SK-N-DZ (cell line): ENCODE measurements around the gene PTPRR. TPM values are rescaled to one million over a fixed set of nuclear protein-coding genes. Genes with fewer than 3 reads are reported as not detected.

Experiments used
- DNase-seq: peaks from one replicate; pipeline ENCODE4 v3.0.0-alpha.2; 2015; ENCODE audit warnings: low spot score
- polyA plus RNA-seq, 2 experiments: library from polyadenylated mRNA; depleted of rRNA; stranded (reverse); fragments of >200 nt; gene quantifications; 2 replicates each; pipeline ENCODE4 v1.2.3, GENCODE V29; 2014

Gene PTPRR
- 2.2 and 2.6 TPM in 2 replicates for polyA plus RNA-seq (2014; cell fraction: cytosol; rRNA removed)
- 1.2 and 5.6 TPM in 2 replicates for polyA plus RNA-seq (2014; cell fraction: nucleus; rRNA removed)

DNA sequence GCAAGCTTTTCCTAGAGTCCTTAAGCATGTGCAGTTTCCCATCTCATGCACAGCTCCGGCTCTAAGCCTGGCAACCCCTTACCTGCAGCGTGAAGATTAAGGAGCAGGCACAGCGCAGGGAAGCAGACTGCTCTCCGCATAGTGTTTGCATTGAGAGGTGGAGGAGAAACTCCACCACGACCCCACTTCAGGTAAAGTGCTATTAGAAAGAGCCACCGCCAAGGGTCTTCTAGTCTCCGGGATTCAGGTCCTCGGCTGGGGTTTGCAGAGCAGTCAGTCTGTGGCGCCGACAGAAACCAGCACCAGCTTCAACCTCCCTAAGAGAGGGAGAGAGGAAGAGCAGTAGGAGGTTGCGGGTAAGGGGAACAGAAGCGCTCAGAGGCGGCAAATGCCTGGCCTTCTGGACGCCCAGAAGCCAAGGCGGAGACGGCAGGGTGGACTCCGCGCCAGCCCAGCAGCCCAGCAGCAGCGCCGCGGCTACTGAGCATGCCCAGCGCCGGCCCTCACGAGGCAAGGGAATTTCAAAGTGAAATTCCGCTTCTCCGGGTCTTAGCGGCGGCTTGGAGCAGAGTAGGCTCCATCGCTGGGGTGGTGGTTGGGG is at the start of gene PTPRR:
Gene PTPRR (minus strand): TSS at position 488 of the 601 bp plus-strand sequence. CDS start 348 bp downstream, at position 140.
- peak; percentile 75 for DNase-seq

- DNase-seq: no peak
Measured at GRCh38 chr12:70966996-70967790, 46.7 kb upstream of the PTPRR start.

DNA sequence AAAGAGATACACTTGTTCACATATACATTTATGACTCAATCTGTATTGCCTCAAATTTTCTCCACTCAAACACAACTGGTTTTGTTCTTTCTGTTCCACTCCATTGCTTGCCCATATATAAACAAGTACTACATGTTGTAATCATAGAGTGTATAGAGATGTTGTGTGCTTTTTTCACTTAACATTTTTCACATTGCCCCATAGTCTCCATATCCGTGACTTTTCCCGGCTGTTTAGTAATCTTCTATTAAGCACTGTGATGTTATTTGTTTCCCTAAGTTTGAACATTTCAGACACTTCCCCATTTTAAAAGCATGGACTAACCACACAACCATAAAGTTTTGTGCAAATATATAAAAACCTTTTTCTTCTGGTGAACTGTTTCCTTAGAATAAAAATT is 45.5 kb upstream of the PTPRR start:
- no peak for DNase-seq

DNA sequence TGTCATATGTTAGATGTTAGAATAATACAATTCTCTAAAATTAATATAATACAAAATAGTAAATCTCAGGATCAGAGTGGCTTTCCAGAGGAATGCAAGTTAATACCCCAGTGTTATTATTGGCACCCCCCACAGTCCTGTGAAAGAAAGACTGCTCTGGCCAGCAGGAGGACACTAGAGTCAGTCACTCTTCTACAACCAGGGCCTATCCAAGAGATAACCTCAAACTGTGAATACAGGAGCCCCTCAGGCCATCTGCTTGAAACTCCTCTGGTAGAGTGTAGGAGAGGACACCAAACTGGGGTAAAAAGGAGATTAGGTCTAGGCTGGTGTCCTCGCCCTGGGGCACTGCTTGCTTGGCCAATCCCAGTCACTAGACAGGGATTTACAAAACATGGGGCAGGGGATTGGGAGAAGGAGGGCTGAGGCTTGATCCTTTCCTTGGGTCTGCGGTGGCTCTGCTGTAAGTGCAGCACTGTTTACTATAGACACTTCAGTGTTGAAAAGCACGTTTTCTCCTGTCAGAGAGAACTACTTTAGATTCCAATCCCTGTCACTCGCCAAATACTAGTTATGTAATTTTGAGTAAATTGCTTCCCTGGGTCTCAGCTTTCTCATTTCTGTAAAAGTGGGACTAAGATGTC is 44.5 kb upstream of the PTPRR start:
- DNase-seq: no peak

GRCh38 chr12:70963081-70963660 is 42.6 kb upstream of the PTPRR start:
- no peak for DNase-seq

DNA sequence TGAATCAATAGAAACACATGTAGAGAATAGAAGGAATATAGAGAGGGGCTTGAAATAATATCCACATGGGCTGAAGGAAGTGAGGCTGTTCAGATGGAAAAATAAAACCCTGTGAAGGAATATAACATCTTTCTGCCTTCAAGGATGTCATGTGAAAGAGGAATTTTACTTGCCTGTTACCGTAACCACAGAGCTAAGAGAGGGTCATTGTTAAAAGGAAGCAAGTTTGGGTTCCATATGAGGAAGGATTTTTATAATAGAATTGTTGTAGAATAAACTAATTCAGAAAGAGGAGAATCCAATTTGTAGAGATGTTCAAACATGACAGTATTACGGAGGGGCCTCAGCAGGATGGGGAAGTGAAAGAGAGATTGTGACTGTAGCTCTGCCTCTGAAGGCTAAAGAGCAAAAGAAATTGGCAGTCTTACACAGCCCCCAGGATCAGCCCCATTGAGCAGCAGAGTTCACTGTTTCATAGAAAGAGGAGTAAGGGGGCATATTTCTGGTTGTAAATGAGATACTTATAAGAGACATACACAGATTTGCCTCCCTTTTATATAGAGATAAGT is 41.8 kb upstream of the PTPRR start:
- no peak for DNase-seq

DNA sequence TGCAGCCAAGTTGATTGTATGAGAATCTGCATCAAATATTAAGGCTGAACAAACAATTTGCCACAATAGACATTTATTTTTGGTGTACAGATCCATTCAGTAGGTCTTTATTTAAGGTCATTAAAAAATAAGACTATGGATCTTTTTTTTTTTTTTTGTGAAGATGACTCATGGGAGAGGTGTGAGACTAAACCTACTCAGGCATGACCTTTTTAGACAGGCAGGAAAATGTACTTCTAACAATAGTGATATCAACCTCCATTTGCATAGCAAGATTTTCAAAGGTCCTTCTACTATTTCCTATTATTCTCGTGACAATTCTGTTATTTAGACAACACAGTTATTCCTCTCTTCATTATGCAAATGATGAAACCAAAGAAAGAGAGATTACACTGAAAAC is 39.9 kb upstream of the PTPRR start:
- DNase-seq: no peak

- no peak for DNase-seq
Measured at GRCh38 chr12:70955415-70955814, 34.9 kb upstream of the PTPRR start.

DNA sequence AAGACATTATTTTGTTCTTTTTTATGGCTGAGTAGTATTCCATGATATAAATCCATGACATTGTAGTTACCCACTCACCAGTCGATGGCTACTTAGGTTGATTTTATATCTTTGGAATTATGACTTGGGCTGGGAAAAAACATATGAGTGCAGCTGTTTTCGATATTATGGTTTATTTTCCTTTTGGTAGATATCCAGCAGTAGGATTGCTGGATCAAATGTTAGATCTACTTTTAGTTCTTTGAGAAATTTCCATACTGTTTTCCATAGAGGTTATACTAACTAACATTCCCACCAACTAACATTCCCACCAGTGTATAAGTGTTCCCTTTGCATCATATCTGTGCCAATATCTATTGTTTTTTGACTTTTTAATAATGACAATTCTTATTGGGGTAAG is 29.9 kb upstream of the PTPRR start:
- no peak for DNase-seq

- DNase-seq: no peak
Measured at GRCh38 chr12:70948976-70949336, 28.4 kb upstream of the PTPRR start.

DNA sequence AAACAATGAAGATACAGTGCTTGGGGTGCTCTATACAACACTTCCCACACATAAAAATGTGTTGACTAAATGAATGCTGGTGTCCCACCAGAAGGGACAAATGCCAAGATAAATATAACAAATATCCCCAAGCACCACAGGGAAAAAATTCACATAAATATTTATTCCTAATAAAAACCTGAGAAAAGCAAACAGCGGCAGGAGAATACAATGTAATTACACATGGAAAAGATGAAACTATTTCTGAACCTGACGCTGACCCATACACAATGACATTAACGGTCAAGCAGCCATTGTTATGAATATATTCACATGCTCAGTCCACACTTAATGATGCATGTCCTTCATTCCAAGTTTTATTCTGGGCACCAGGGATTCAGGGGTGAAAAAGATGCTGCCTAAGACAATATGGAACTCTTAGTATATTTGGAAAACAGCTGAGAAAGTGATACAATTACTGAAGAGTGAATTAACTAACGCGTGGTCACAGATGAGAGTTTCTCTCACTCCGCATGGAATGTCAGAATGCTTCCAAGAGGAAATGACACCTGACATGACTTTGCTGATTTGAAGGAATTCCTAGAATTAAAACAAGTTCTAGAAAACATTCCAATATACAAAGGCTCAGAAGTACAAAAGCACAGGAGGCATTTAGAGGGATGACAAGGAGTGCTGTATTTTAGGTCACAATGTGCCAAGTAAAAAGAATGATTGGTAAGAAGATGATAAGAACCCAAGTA is 27.9 kb upstream of the PTPRR start:
- no peak for DNase-seq

- DNase-seq: peak; percentile 92
Measured at GRCh38 chr12:70936203-70936813, 15.8 kb upstream of the PTPRR start.

GRCh38 chr12:70933133-70933532 is 12.6 kb upstream of the PTPRR start:
- DNase-seq: no peak

DNA sequence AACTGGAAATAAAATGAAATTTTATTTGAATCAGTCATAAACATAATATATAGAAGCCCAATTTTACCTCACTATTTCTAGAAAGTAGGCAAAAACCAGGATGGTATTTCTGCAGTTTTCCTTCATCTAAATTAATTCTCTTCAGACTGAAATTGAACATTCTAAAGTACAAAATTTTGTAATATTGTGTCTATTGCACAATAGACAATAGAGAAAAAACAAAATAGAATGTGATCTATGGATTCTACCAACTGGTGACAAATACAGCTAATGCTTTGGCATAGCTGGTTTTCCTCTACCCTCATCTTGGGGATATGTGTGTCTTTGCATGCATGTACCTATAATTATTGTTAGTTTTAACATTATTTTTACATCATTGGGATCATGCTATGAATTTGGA is 8.5 kb upstream of the PTPRR start:
- DNase-seq: no peak

DNA sequence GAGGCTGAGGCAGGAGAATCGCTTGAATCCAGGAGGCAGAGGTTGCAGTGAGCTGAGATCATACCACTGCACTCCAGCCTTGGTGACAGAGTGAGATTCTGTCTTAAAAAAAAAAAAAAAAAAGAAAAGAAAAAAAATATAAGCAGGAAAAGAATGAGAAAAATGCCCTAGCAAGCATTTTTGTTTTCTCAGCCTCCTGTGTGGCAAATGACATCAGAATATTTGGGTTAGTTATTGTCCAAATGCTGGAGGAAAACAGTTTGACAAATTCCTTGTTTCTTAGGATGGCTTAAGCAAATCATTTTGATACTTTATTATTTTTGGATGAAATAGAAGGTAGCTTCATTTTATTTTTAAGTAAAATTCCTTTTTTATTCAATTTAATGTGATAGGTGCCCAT is 7.5 kb upstream of the PTPRR start:
- DNase-seq: no peak

DNA sequence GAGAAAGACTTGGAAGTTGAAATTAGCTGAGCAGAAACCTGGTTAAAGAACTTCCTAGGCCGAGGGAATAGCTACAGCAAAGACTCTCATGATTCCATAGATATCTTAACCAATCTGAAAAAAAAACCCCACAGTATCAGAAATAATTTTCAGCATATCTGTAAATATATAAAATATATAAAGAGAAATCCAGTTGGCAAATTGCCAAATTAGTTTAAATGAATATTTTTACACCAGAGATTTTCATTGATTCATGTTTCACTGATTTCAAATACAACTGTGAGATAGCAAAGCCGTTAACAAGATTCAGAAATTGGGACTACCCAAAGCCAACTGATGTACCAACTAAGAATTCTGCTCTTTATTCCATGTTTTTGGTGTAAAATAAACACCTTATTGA is 6.8 kb upstream of the PTPRR start:
- DNase-seq: no peak

- DNase-seq: peak; percentile 13
Measured at GRCh38 chr12:70925539-70925938, 5.0 kb upstream of the PTPRR start.

- peak; percentile 26 for DNase-seq
Measured at GRCh38 chr12:70920891-70921290, 353 bp upstream of the PTPRR start.

DNA sequence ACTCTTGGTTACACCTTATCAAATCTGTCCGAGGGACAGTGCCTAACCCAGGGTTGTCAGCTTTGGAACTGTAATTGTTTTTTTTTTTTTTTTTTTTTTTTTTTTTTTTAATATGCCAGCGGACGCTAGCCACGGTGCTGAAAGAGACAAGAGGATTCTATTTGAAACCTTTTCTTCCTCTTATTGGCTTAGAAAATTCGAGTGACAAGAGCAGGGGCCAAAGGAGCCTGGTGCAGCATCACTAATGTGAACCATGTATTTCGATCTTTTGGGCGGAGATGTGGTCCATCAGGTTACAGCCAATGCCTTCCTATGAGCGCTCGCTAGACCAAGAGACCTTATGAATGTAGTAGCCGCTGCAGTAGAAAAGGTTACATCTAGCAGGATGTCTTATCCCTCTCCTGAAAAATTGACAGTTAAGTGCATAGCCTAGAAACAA is 922 bp downstream of the PTPRR start:
- DNase-seq: peak; percentile 63

GRCh38 chr12:70919176-70919575 is 1.4 kb downstream of the PTPRR start:
- DNase-seq: peak; percentile 7

DNA sequence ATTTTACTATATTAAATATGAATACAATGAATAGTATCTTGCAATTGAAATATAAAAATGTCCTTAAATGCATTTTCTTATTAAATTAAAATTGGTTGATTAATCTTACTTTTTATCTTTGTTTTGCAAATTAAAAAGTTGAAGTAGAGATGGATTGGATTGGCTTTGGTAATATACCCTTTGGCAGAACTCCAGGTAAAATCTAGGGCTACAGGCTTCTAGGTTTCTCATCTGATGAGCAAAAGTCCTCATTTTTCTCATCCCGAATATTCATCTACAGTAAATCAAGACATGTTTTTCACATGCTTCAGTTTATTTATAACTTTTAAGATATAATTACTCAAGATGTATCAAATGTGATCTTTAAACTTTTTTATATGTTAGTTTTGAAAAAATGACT is 2.2 kb downstream of the PTPRR start:
- DNase-seq: no peak
